ENCODE data around the gene PYGB.
"Not testable (repeated sequence)": the region's sequence is repeated elsewhere in the genome, so short reads cannot be mapped to it uniquely, and the experiment has no call there.

Gene PYGB

DNA sequence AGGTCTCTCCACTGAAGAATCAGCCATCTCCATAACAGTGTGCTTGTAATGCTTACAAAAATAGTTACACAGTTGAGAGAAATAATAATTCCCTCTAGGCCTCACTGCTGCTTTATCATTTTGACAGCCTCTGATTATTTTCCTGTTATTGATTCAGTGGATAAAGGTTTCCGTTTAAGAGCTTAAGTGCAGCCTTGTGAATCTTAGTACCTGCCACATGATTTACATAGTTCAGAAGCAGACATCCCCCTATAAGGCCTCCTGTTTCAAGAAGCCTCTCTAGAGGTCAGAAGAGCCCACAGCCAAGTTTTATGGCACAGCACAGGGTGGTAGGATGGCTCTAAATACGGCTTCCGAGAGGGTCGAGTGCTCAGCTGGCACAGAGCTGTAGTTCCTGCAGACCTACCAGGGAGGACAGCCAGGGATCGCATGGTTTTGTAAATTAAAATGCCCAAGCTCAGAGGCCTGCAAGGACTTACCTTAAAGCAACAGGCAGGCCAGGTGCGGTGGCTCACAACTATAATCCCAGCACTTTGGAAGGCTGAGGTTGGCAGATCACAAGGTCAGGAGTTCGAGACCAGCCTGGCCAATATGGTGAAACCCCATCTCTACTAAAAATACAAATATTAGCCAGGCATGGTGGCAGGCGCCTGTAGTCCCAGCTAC lies 17.6 kb upstream of the PYGB start:
- FAIRE-seq (no peak), DNase-seq (ENCODE audit: low spot score) (no peak)

DNA sequence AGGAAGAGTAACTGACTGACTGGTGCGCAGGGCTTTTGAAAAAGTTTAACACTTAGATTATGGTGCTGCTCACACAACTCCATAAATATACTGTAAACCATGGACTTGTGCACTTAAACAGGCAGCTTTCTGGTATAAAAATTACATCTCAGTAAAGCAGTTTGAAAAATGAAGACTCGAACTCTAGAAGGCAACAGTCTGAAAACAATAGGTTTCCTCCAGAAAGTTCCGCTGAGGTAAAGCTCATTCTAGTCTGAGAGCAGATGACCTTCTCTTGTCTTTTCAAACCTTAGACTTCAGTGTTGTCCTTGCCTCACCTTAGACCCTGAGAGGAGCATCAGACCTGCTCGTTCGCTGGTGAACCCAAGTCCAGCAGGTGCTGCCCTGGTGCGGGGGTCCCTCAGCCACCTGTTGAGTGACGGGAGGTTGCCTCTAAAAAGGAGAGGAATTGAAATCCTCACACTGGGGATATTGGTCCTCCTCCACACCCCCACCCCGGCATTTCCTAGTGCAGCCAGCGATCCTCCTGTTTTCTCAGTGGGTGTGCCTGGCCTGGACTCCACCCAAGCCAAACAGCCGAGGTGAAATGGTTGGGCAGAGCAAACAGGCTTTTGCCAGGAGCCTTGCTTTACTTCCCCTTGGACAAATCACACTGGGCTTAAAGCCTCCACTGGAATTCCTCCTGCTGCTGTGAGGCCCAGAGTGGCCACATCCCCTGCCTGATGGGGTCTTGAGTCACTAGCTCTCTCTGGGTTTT lies 14.7 kb upstream of the PYGB start:
- no peak for FAIRE-seq

DNA sequence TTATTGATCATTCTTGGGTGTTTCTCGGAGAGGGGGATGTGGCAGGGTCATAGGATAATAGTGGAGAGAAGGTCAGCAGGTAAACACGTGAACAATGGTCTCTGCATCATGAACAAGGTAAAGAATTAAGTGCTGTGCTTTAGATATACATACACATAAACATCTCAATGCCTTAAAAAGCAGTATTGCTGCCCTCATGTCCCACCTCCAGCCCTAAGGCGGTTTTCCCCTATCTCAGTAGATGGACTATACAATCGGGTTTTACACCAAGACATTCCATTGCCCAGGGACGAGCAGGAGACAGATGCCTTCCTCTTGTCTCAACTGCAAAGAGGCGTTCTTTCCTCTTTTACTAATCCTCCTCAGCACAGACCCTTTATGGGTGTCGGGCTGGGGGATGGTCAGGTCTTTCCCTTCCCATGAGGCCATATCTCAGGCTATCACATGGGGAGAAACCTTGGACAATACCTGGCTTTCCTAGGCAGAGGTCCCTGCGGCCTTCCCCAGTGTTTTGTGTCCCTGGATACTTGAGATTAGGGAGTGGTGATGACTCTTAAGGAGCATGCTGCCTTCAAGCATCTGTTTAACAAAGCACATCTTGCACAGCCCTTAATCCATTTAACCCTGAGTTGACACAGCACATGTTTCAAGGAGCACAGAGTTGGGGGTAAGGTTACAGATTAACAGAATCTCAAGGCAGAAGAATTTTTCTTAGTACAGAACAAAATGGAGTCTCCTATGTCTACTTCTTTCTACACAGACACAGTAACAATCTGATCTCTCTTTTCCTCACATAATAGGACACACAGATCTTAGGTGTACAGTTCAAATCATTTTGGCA lies 13.7 kb upstream of the PYGB start:
- not testable (repeated sequence) for FAIRE-seq; DNase-seq (ENCODE audit: low spot score)

More for the DNA sequence above, 14.7 kb upstream of the PYGB start:
- peak; percentile 52 for DNase-seq (ENCODE audit: low spot score)

DNA sequence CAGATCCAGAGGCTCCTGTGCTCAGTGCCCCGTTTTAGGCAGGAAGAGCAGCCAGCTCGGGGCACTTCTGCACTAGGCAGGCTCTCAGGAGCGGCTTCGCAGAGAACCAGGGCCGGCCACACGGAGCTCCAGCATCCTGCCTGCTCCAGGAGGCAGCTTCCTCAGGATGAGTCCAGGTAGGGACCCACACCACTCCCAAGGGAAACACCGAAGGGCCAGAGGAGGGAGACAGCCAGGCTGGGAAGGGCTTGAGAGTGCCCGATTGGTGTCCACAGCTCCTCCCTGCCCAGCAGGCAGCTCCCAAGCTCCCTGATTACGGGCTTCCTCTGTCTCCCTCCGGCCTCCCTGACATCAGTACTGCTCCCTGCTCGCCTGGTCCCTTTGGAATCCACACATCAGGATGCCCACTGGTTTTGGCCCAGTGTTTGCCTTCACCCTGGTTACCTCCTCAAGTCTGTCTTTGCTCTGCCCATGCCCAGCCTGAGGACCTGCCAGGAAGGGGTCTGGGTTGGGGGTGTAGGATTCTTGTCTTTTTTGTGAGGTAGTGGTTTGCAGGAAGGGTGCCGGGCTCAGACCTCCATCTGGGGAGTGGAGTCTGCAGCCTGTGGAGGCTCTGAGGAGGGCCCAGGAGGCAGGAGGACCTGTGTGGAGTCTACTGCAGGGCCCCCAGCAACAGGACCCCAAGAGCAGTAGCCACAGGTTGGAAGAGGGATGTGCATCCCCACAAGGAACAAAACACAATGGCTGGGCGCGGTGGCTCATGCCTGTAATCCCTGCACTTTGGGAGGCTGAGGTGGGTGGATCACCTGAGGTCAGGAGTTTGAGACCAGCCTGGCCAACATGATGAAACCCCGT lies 11.2 kb upstream of the PYGB start:
- FAIRE-seq (no peak), DNase-seq (ENCODE audit: low spot score) (no peak)

DNA sequence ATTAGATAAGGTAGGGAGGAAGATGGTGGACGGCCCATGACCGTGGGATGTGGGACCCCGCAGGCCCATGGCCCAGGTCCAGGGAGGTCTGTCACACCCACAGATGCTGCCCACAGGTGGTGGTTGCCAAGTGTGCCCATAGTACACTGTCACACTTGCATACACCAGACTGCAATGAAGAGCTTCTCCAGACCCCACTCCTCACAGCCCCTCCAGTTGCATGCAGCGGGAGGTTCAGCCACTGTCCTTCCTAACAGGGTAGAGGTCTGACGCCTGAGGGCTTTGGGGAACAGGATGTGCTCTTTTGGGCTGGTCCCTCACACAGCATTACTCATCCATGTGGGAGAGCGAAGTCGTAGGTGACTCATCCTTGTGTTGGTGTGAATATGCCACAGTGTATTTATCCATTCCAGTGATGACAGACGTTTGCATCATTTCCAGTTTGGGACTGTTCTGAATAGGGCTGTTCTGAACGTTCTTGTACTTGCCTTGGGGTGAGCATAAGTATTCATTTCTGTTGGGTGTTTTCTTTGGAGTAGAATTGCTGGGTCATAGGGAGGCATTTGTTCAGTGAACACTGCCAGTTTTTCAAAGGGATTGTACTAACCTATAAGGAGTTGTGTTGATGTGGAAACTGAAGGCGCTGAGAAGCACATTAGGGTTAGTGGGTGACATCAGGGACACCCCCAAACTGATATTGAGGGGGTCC lies 10.1 kb upstream of the PYGB start:
- FAIRE-seq (peak; percentile 88), DNase-seq (ENCODE audit: low spot score) (peak; percentile 95)

DNA sequence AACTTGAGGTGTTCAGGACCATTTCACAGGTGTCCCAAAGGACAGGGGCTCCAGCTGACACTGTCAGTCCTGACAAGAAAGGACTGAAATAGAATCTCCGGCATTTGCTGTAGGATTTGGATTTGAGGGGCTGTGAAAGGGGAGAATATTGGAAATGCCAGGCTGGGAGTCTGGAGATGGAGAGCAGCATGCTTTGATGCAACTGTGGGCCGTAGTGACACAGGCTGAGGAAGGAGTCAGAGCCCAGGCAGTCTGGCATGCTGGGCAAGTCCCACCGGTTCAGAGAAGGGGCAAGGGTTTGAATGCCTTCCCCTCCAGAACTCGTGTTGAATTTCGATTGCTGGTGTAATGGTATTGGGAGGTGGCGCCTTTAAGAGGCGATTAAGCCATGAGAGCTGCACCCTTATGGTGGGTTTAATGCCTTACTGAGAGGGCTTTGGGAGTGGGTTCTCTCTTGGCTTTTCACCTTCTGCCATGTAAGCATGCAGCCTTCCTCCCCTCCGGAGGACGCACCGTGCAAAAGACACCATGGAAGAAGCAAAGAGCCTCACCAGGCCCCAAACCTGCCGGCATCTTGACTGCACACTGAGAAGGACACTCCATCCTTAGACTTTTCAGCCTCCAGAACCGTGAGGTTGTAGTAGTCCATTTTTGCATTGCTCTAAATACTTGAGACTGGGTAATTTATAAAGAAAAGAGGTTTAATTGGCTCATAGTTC lies 9.4 kb upstream of the PYGB start:
- DNase-seq (ENCODE audit: low spot score) (no peak), FAIRE-seq (no peak)

DNA sequence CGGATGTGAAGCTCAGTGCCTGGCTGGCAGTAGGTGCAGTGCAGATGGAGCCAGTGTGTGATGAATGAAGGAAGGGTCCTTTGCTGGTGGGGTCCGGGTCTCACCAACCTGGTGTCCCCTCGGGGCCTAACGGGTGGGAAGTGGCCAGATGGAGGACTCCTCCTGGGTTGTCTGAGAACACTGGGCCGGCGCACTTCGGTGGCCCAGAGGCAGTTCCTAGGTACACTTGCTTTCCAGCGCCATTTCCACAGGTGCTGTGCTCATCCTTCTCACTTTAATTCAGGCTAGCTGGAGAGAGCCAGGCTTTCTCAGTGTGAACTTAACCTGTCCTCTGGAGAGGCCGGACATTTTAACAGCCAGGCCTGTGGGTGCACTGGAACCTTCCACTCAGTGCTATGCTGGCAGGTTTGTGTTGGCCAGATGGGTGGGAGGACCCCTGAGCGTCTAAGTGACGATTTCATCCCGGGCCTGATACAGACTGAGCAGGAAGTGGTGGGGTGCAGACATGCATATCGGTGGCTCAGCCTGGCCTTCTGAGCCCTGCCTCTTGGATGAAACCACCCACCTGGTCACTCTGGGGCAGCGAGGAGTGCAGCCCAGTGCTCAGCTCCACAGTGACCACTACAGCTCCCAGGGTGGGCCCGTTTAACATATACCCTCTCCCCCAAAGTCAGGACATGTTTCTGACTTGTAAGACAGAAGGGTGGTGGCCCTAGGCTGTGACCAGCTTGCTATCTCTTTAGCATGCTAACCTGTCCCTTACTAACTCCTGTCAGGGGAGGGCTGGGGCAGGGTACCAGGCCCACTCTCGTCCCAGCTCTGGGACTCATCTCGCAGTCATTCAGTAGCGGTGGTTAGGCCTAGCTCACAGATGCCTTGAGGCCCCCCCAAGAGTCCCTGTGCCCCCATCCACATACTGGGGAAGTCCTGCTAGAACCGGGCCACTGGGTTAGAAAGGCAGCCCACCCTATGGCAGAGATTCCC lies 8.2 kb upstream of the PYGB start:
- DNase-seq (ENCODE audit: low spot score) (no peak), FAIRE-seq (no peak)

DNA sequence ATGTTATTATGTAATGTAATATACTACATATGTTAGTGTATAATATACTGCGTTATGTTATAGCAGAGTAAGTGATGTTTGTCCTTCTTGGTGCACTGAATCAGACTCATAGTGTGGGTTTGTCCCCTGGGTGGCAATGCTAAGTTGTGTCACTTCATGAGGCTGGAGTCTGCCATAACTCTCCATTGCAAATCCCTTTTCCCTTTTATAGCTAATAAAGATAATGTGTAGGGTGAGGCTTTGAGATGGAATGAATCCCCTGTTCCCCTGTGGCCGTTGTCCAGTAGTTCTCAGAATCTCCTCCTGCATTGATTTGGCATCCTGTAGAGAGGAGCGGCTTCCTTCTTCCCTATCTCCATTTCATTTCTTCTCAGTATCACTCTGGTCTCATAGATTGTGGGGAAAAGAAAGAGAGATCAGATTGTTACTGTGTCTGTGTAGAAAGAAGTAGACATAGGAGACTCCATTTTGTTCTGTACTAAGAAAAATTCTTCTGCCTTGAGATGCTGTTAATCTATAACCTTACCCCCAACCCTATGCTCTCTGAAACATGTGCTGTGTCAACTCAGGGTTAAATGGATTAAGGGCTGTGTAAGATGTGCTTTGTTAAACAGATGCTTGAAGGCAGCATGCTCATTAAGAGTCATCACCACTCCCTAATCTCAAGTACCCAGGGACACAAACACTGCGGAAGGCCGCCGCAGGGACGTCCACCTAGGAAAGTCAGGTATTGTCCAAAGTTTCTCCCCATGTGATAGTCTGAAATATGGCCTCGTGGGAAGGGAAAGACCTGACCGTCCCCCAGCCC lies 6.8 kb upstream of the PYGB start:
- FAIRE-seq: peak; percentile 20
- DNase-seq (ENCODE audit: low spot score): not testable (repeated sequence)

DNA sequence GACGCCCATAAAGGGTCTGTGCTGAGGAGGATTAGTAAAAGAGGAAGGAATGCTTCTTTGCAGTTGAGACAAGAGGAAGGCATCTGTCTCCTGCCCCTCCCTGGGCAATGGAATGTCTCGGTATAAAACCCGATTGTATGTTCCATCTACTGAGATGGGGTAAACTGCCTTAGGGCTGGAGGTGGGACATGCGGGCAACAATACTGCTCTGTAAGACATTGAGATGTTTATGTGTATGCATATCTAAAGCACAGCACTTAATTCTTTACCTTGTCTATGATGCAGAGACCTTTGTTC lies 6.3 kb upstream of the PYGB start:
- FAIRE-seq; DNase-seq (ENCODE audit: low spot score): not testable (repeated sequence)

DNA sequence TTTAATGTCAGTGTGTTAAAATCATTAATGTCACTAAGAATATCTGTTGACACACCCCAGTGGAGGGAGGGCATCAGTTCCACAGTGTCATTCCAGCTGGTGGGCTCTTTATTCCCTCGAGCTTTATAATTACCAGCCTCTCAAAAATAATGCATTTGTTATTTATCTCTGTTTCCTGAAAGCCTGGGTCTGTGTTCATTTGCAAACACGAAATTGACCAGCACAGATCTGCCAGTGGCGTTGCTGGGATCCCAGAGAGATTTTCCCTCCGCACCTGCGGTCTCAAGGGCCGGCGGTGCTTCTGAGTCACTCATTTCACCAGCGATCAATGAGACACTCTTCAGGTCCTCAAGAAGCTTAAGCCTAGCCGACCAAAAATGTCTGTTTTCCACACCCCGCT lies 5.7 kb upstream of the PYGB start:
- DNase-seq (ENCODE audit: low spot score): no peak
- no peak for FAIRE-seq

DNA sequence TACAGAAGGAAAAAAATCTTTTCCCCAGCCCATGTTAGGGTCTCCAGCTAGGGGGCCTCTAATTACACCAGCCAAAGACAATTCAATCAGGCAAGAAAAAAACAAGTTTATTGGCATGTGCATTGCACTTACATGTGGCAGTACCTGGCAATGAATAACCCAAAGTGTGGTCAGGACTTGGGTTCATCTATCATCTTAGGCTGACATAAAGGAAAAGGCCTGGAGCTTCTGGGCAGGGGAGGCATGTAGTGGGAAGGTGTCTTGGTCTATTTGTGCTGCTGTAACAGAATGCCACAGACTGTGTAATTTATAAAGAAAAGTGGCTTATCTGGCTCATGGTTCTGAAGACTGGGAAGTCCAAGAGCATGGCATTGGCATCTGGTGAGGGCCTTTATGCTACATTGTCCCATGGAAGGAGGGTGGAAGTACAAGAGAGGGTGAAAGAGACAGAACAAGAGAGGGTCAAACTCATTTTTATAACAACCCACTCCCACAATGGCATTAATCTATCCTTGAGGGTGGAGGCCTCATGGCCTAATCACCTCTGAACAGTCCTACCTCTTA lies 4.4 kb upstream of the PYGB start:
- no peak for FAIRE-seq
- no peak for DNase-seq (ENCODE audit: low spot score)

DNA sequence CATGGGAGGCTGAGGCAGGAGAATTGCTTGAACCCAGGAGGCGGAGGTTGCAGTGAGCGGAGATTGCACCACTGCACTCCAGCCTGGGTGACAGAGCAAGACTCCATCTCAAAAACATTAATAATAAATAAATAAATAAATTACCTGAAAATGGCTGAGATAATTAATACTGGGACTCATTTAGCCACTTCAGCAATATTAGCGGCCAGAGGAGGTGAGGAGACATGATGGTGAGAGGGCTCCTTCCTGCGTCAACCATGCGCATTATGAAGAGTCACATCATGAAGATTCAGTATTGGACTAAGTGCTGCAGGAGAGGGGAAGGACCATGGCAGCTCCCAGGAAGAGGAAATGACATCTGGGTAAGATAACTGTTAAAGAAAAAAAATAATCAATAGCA lies 2.9 kb upstream of the PYGB start:
- no peak for FAIRE-seq
- no peak for DNase-seq (ENCODE audit: low spot score)

DNA sequence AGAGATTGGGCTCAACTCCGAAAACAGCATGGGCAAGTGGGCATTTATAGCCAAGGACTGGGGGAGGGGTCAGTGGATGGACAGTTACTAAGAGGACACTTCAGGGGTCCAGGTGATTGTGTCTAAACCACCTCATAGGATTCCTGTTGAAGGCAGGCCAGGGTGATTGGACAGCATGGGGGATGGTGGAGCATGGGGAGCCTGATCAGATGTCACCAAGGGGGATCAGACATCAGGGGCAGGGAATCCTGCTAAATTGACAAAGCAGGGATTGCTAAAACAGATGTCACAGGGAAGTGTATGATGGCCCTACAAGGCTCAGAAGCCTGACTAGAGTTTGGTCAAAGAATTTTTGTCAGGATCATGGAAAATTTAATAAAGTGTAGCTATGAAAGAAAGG lies 2.4 kb upstream of the PYGB start:
- FAIRE-seq: no peak
- DNase-seq (ENCODE audit: low spot score): no peak

DNA sequence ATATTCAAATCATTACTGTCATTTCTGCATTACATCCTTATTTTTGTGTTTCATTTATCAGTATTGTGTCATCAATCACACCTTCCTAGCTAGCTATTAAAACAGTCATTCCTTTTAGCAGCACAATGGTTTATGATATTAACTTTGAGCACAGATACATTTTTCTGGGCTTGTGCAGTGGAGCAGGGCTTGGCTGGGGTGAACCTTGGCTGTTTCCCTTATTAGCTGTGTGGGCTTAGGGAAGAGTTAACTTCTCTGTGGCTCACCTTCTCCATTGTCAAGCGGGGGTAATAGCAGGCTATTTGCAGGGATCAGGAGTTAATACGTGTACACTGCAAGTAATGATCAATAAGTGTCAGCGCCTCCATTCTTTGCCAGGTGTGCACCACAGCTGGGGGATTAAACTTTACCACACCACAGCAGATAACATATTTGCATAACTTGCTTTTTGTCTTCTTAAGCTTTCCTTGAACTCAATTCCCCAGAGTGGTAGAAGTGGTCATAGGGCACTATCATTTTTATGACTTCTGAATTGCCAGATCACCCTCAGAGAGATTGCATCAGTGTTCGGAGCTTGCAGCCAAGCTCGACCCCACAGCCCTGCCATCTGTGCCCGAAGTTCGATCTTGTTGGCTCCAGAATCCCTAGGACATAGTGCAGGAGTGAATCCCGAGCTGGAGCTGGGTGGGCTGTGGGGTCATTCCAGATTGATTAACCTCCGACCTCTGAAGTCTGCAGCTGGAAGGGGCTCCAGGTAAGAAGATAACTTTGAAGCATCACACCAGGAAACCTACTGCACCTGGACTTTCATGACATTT lies 1.5 kb upstream of the PYGB start:
- DNase-seq (ENCODE audit: low spot score) (no peak), FAIRE-seq (no peak)

DNA sequence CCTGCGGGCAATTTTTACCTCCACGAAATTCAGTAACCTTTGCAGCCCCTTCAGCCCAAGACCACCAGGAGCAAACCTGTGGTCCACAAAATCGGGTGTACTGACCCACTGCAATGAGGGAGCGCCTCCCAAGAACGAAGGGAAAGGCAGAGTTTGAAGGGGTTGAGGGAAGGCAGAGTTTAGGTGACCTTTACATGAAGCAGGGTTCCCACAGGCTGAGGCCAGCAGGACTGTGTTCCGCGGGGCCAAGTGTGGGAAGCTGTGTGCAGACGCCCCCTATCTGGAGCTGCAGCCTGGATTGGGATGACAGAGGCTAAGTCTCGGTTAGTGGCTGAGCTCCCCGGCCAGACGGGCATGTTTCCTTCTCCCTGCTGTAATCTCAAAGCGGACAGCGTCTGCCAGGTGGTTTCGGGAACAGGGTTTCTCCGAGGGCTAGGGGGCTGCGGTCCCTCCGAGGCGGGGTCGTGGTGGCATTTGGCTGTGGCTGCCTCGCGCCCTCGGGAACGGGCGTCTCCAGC lies 826 bp upstream of the PYGB start:
- FAIRE-seq: no peak
- DNase-seq (ENCODE audit: low spot score): peak; percentile 72

DNA sequence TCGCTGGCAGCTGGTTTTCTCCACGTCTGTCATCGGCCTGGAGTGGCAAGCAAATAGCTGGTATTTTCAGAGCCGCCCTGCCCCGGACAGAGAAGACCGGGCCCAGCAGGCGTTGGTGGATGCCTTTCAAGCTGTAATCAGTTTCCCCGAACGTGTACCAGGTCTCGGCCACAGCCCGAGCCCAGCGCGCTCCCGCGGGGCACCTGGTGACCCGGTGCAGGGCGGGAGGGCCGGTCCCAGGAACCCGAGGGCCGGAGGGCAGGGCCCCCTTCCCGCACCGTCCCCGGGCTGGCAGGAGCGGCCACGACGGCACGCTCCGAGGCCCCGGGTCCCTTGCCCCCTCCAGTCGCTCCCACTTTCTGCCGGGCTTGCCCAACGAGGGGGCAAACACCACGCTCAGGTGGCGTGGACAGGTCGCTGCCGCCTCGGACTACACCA lies 348 bp upstream of the PYGB start:
- FAIRE-seq (no peak), DNase-seq (ENCODE audit: low spot score) (no peak)

DNA sequence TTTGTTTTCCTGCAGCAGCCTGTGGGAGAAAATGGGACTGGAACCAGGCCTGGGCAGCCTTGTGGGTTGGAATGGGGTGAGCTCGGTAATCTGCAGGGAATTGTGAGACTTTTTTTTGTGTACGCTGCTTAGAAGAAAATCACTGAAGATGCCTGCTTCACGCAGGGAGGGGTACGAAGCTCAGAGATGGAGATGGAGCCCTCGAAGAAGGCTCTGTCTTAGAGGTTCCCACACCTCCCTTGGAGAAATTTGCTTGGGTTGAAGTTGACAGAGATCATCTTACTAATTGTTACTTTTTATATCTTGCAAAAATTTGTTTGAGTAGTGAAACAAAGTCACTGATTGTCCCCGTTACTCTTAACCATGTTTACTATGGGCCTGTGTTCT lies 894 bp downstream of the PYGB start:
- DNase-seq (ENCODE audit: low spot score) (no peak), FAIRE-seq (no peak)

Measured in urothelium cell line (cell line).